Endothelial cell of umbilical vein (primary cell): ENCODE data around the gene MYO16. TPM values are rescaled to one million over a fixed set of nuclear protein-coding genes. Genes with fewer than 3 reads are reported as not detected.

Experiments used
- BruUV-seq: library from RNA; stranded (reverse); fragments of 400-500 nt; replicated peaks from 2 replicates; lab custom pipeline; 2021; lab: Mats Ljungman, UMichigan
- CTCF ChIA-PET: fragments of 300-600, 350-600 bp; sonication (Branson Sonifier 250); formaldehyde crosslinking; loops from one replicate; lab custom pipeline; 2021; ENCODE audit warnings: antibody characterized with exemption, inconsistent platforms; lab: Charles Lee
- POLR2A ChIA-PET: fragments of 300-600, 350-600 bp; sonication (Branson Sonifier 250); formaldehyde crosslinking; loops from one replicate; lab custom pipeline; 2021; ENCODE audit warnings: antibody characterized with exemption, inconsistent platforms; lab: Charles Lee
- DNase-seq: peaks from one replicate; pipeline ENCODE4 v3.0.0-alpha.2; 2011; ENCODE audit warnings: low read depth, low spot score
- FAIRE-seq: peaks from 2 replicates; lab custom pipeline; 2011; peaks lifted over from hg19 to GRCh38; lab: Jason Lieb, UNC
- H2AFZ ChIP-seq: 2 replicates; pipeline ENCODE4 v1.6.0; 2012; ENCODE audit warnings: low read depth, low read length, control low read depth, inconsistent platforms
- H3K27ac ChIP-seq: 2 replicates; pipeline ENCODE4 v1.5.1; 2011; ENCODE audit warnings: low read depth, mild to moderate bottlenecking, control low read depth, low read length, moderate library complexity; ENCODE audit not compliant: insufficient read depth
- H3K27me3 ChIP-seq, 2 experiments: 2 replicates each; pipeline versions ENCODE4 v1.6.0 to v1.6.1; 2011; ENCODE audit warnings: low read length in 2 of 2, mixed read lengths in 1 of 2; ENCODE audit not compliant: control insufficient read depth in 2 of 2, insufficient read depth in 2 of 2
- H3K36me3 ChIP-seq, 2 experiments: 2 replicates in 1 of 2; 3 replicates in 1 of 2; pipeline ENCODE4 v1.5.1; 2011; ENCODE audit warnings: low read length in 2 of 2, mild to moderate bottlenecking in 1 of 2, moderate library complexity in 1 of 2; ENCODE audit not compliant: control insufficient read depth in 2 of 2, insufficient read depth in 2 of 2; ENCODE audit errors: extremely low read depth in 1 of 2
- H3K4me1 ChIP-seq: 3 replicates; pipeline ENCODE4 v1.5.1; 2011; ENCODE audit warnings: mild to moderate bottlenecking, low read length; ENCODE audit not compliant: control insufficient read depth, insufficient read depth; ENCODE audit errors: extremely low read depth
- H3K4me2 ChIP-seq: 2 replicates; pipeline ENCODE4 v1.6.1; 2011; ENCODE audit warnings: low read length, control low read depth, mixed read lengths; ENCODE audit not compliant: insufficient read depth
- H3K4me3 ChIP-seq, 3 experiments: fragments of 200-600 bp in 1 of 3; sonication (generic), shearing (Covaris generic) in 1 of 3; replicated peaks in 1 of 3; 2 replicates each; pipeline ENCODE4 v1.5.1; 2011 to 2016; ENCODE audit warnings: control low read depth in 3 of 3, low read length in 3 of 3, mild to moderate bottlenecking in 2 of 3, inconsistent platforms in 1 of 3, low read depth in 1 of 3, moderate library complexity in 1 of 3; ENCODE audit not compliant: insufficient read depth in 1 of 3
- H3K79me2 ChIP-seq: 2 replicates; pipeline ENCODE4 v1.6.0; 2012; ENCODE audit warnings: low read length, inconsistent platforms; ENCODE audit not compliant: control insufficient read depth, insufficient read depth
- H3K9ac ChIP-seq: replicated peaks from 2 replicates; pipeline ENCODE3; 2011; ENCODE audit warnings: low read length, control low read depth; ENCODE audit not compliant: insufficient read depth; ENCODE audit errors: extremely low read depth
- H3K9me1 ChIP-seq: replicated peaks from 3 replicates; pipeline ENCODE4 v1.6.0; 2011; ENCODE audit warnings: mild to moderate bottlenecking, low read length; ENCODE audit not compliant: control insufficient read depth, insufficient read depth; ENCODE audit errors: extremely low read depth
- H3K9me3 ChIP-seq: replicated peaks from 2 replicates; pipeline ENCODE4 v1.5.1; 2012; ENCODE audit warnings: low read length, inconsistent platforms; ENCODE audit not compliant: control insufficient read depth, insufficient read depth
- H4K20me1 ChIP-seq: replicated peaks from 2 replicates; pipeline ENCODE3; 2011; ENCODE audit warnings: mild to moderate bottlenecking, low read length; ENCODE audit not compliant: control insufficient read depth, insufficient read depth; ENCODE audit errors: extremely low read depth
- EZH2 ChIP-seq: IDR thresholded peaks from 2 replicates; pipeline ENCODE4 v1.6.1; 2012; ENCODE audit warnings: borderline replicate concordance, low read depth, mild to moderate bottlenecking, moderate library complexity, low read length, inconsistent platforms; ENCODE audit not compliant: severe bottlenecking
- FOS ChIP-seq: IDR thresholded peaks from 2 replicates; pipeline ENCODE4 v1.6.1; 2011; ENCODE audit warnings: mild to moderate bottlenecking, low read length, moderate library complexity, borderline replicate concordance; ENCODE audit not compliant: insufficient read depth
- GATA2 ChIP-seq: IDR thresholded peaks from 2 replicates; pipeline ENCODE4 v1.7.0; 2011; ENCODE audit warnings: low read depth, mild to moderate bottlenecking, moderate library complexity, mixed read lengths, low read length; ENCODE audit not compliant: insufficient read length, insufficient read depth
- JUN ChIP-seq: IDR thresholded peaks from 2 replicates; pipeline ENCODE4 v1.6.1; 2011; ENCODE audit warnings: borderline replicate concordance, low read depth; ENCODE audit not compliant: insufficient read length, insufficient read depth
- MYC ChIP-seq: IDR thresholded peaks from one replicate; pipeline ENCODE4 v1.6.1; 2011; ENCODE audit warnings: mild to moderate bottlenecking, low read depth, low read length
- POLR2A ChIP-seq: IDR thresholded peaks from 2 replicates; pipeline ENCODE4 v1.6.1; 2012; ENCODE audit warnings: low read depth, mild to moderate bottlenecking, control low read depth, low read length
- POLR2AphosphoS5 ChIP-seq: IDR thresholded peaks from 2 replicates; pipeline ENCODE4 v1.6.1; 2012; ENCODE audit warnings: low read depth, mild to moderate bottlenecking, control low read depth, low read length, moderate library complexity; ENCODE audit not compliant: insufficient read depth
- dilution Hi-C: fragments of 300-500 bp; cut with MboI; formaldehyde crosslinking; loops from one replicate; pipeline ENCODE4 v1.15.0; 2019; ENCODE audit warnings: low sequenced_read_pairs; ENCODE audit not compliant: extremely low pct_ligation_motif_present
- intact Hi-C: fragments of 100-400 bp; cut with micrococcal nuclease; formaldehyde crosslinking; loops from one replicate; pipeline ENCODE4 v1.10.0; 2022
- polyA plus RNA-seq, 4 experiments: library from polyadenylated mRNA; depleted of rRNA in 3 of 4; stranded (reverse) in 3 of 4; unstranded in 1 of 4; fragments of >200 nt; gene quantifications; 2 replicates each; pipeline versions ENCODE4 v1.2.1 to v1.2.3, GENCODE V29; 2011 to 2012; ENCODE audit warnings: missing spikeins in 1 of 4
- total RNA-seq: library from RNA; stranded (reverse); gene quantifications from 2 replicates; pipeline ENCODE4 v1.2.3, GENCODE V29; 2021
- TF ChIP-seq, protein P1 (sequence below), 2 donors: IDR thresholded peaks; 1 replicate in 1 of 2; 2 replicates in 1 of 2; pipeline ENCODE4 v1.5.1; 2011; ENCODE audit warnings: low read length in 2 of 2, mild to moderate bottlenecking in 2 of 2, moderate library complexity in 2 of 2, control low read depth in 1 of 2, inconsistent platforms in 1 of 2, low read depth in 1 of 2; ENCODE audit not compliant: insufficient read depth in 1 of 2; ENCODE audit errors: extremely low read depth in 1 of 2
- TF ChIP-seq, protein P2 (sequence below): IDR thresholded peaks from 2 replicates; pipeline ENCODE4 v1.6.1; 2011; ENCODE audit not compliant: insufficient read depth, insufficient read length

MYO16 gene
- total and polyA plus RNA-seq, 2 donors (not counting 3 experiments of a cell fraction or from before 2014, with no cell fraction given) = 0.03 to 0.04 TPM

DNA sequence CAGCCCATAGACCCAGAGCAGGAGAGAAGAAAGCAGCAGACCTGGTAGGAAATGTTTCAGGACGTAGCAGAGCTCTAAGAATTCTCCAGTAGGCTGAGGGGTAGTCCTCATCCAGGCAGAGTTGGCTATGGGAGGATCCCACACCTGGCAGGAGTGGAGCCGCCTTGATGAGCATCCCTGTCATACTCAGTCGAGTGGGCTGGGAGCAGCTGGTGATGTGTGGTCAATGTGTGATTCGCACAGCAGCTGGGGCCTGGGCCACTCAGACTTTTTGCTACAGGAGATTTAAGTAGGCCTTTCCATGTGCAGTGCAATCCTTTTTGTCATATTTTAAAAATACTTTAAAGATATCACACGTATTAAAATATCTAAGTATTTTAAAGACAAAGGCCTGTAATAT lies 56.6 kb downstream of the MYO16 start:
- no peak for FAIRE-seq
- Histone ChIP-seq H3K27me3 (no peaks in the 10 kb centered on the region), H3K4me3 (no peak overlapping the region), H3K9me1 (no peaks in the 10 kb centered on the region), H3K4me2 (no peak overlapping the region), H3K9ac (no peak overlapping the region), H3K36me3 (no peaks in the 10 kb centered on the region), H3K79me2 (no peaks in the 10 kb centered on the region), H3K9me3 (peaks cover 2% of the 10 kb centered on the region), H2AFZ (no peak overlapping the region), H4K20me1 (no peaks in the 10 kb centered on the region), H3K4me1 (no peaks in the 10 kb centered on the region), H3K27ac (no peak overlapping the region)
- no peak for DNase-seq
- intact Hi-C loops = no loop called here
- ChIA-PET POLR2A (no interaction called here), CTCF (no interaction called here)
- no peak for TF ChIP-seq POLR2AphosphoS5
- TF ChIP-seq, protein P1, sequence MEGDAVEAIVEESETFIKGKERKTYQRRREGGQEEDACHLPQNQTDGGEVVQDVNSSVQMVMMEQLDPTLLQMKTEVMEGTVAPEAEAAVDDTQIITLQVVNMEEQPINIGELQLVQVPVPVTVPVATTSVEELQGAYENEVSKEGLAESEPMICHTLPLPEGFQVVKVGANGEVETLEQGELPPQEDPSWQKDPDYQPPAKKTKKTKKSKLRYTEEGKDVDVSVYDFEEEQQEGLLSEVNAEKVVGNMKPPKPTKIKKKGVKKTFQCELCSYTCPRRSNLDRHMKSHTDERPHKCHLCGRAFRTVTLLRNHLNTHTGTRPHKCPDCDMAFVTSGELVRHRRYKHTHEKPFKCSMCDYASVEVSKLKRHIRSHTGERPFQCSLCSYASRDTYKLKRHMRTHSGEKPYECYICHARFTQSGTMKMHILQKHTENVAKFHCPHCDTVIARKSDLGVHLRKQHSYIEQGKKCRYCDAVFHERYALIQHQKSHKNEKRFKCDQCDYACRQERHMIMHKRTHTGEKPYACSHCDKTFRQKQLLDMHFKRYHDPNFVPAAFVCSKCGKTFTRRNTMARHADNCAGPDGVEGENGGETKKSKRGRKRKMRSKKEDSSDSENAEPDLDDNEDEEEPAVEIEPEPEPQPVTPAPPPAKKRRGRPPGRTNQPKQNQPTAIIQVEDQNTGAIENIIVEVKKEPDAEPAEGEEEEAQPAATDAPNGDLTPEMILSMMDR (IDR thresholded peaks at IDR 0.05; ENCODE audit: extremely low read depth in 1 of 2, insufficient read depth in 1 of 2, low read depth in 1 of 2, low read length in 2 of 2) = no peak
- no peak for TF ChIP-seq MYC
- TF ChIP-seq JUN = no peak
- no peak for TF ChIP-seq GATA2
- no peak for TF ChIP-seq FOS
- no peak for TF ChIP-seq POLR2A
- no peak for TF ChIP-seq EZH2
- TF ChIP-seq, protein P2, sequence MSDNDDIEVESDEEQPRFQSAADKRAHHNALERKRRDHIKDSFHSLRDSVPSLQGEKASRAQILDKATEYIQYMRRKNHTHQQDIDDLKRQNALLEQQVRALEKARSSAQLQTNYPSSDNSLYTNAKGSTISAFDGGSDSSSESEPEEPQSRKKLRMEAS = no peak
- no TSS peak for BruUV-seq
- dilution Hi-C loops = no loop called here
